A673 (cell line): Measurements from ENCODE around the gene NPPC. TPM values are rescaled to one million over a fixed set of nuclear protein-coding genes. Genes with fewer than 3 reads are reported as not detected.

Source experiments
- BruUV-seq: library from RNA; stranded (reverse); fragments of 400-500 nt; replicated peaks from 2 replicates; lab custom pipeline; 2021; lab: Mats Ljungman, UMichigan
- CTCF ChIA-PET: fragments of 300-600 bp; sonication (Branson Sonifier 250); formaldehyde crosslinking; loops from one replicate; lab custom pipeline; 2022; ENCODE audit warnings: antibody characterized with exemption; lab: Charles Lee
- POLR2A ChIA-PET: fragments of 300-600 bp; sonication (Branson Sonifier 250); formaldehyde crosslinking; loops from one replicate; lab custom pipeline; 2022; ENCODE audit warnings: antibody characterized with exemption; ENCODE audit not compliant: low non-redundant PET; lab: Charles Lee
- DNase-seq: peaks from one replicate; pipeline ENCODE4 v3.0.0-alpha.2; 2015; ENCODE audit warnings: low spot score
- H3K27ac ChIP-seq: fragments of 200-600 bp; sonication (generic); 2 replicates; pipeline ENCODE4 v1.5.1; 2016; ENCODE audit warnings: mixed run types, low read depth, mild to moderate bottlenecking, mixed read lengths, antibody characterized with exemption, low read length; ENCODE audit not compliant: poor library complexity, severe bottlenecking
- H3K27me3 ChIP-seq: fragments of 200-600 bp; sonication (generic); replicated peaks from 2 replicates; pipeline ENCODE4 v1.6.1; 2017; ENCODE audit warnings: mixed run types, low read depth, mild to moderate bottlenecking, mixed read lengths, antibody characterized with exemption, low read length; ENCODE audit not compliant: insufficient read depth, poor library complexity
- H3K36me3 ChIP-seq: fragments of 200-600 bp; sonication (generic); 2 replicates; pipeline ENCODE4 v1.6.1; 2016; ENCODE audit warnings: mixed run types, mild to moderate bottlenecking, mixed read lengths, antibody characterized with exemption, low read length; ENCODE audit not compliant: insufficient read depth, poor library complexity, severe bottlenecking
- H3K4me1 ChIP-seq: fragments of 200-600 bp; sonication (generic); 2 replicates; pipeline ENCODE4 v1.6.1; 2017; ENCODE audit warnings: mixed run types, mild to moderate bottlenecking, mixed read lengths, antibody characterized with exemption, low read length; ENCODE audit not compliant: insufficient read depth, poor library complexity, severe bottlenecking
- H3K4me3 ChIP-seq: fragments of 200-600 bp; sonication (generic); 2 replicates; pipeline ENCODE4 v1.5.1; 2016; ENCODE audit warnings: low read depth, mixed run types, mild to moderate bottlenecking, mixed read lengths, low read length; ENCODE audit not compliant: poor library complexity, severe bottlenecking
- H3K9me3 ChIP-seq: fragments of 200-600 bp; sonication (generic); 2 replicates; pipeline ENCODE4 v1.6.1; 2016; ENCODE audit warnings: mixed run types, low read depth, mild to moderate bottlenecking, mixed read lengths, antibody characterized with exemption, low read length; ENCODE audit not compliant: poor library complexity, severe bottlenecking
- EZH2 ChIP-seq: fragments of 200-600 bp; sonication (generic); IDR thresholded peaks from 2 replicates; pipeline ENCODE4 v1.6.1; 2017; ENCODE audit warnings: borderline replicate concordance, low read depth, mild to moderate bottlenecking, mixed read lengths, antibody characterized with exemption, low read length; ENCODE audit not compliant: poor library complexity, severe bottlenecking
- intact Hi-C: fragments of 100-400 bp; cut with micrococcal nuclease; formaldehyde crosslinking; loops from one replicate; pipeline ENCODE4 v1.10.0; 2022; ENCODE audit not compliant: unreplicated experiment
- total RNA-seq: library from RNA; stranded (reverse); gene quantifications from 2 replicates; pipeline ENCODE4 v1.2.3, GENCODE V29; 2021
- TF ChIP-seq, protein P1 (sequence below): fragments of 300-800, 200-600 bp; sonication (generic); conservative IDR thresholded peaks from 2 replicates; pipeline ENCODE4 v1.5.1; 2017; ENCODE audit warnings: low read depth, mild to moderate bottlenecking, antibody characterized with exemption, low read length, moderate library complexity, mixed read lengths

The NPPC gene
- total RNA-seq, 1 experiment from 2014 or later = not detected

DNA sequence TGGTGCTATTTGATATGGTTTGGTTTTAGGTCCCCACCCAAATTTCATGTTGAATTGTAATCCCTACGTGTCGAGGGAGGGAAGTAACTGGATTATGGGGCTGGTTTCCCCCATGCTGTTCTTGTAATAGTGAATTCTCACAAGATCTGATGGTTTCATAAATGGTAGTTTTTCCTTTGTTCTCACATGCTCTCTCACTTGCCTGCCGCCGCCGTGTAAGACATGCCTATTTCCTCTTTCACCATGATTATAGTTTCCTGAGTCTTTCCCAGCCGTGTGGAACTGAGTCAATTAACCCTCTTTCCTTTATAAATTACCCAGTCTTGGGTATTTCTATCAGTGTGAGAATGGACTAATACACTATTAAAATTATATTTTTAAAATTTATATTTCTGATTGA, 42.6 kb upstream of the NPPC start:
- peaks cover 11% of the 10 kb centered on the region for H3K9me3 ChIP-seq
- no peak overlapping the region for H3K4me3 ChIP-seq
- CTCF ChIA-PET = no interaction called here
- H3K4me1 ChIP-seq = no peaks in the 10 kb centered on the region
- TF ChIP-seq, protein P1, sequence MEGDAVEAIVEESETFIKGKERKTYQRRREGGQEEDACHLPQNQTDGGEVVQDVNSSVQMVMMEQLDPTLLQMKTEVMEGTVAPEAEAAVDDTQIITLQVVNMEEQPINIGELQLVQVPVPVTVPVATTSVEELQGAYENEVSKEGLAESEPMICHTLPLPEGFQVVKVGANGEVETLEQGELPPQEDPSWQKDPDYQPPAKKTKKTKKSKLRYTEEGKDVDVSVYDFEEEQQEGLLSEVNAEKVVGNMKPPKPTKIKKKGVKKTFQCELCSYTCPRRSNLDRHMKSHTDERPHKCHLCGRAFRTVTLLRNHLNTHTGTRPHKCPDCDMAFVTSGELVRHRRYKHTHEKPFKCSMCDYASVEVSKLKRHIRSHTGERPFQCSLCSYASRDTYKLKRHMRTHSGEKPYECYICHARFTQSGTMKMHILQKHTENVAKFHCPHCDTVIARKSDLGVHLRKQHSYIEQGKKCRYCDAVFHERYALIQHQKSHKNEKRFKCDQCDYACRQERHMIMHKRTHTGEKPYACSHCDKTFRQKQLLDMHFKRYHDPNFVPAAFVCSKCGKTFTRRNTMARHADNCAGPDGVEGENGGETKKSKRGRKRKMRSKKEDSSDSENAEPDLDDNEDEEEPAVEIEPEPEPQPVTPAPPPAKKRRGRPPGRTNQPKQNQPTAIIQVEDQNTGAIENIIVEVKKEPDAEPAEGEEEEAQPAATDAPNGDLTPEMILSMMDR = no peak
- no peak for TF ChIP-seq EZH2
- POLR2A ChIA-PET = no interaction called here
- H3K36me3 ChIP-seq = peaks cover 4% of the 10 kb centered on the region
- intact Hi-C loops = no loop called here
- H3K27ac ChIP-seq = no peak overlapping the region
- no peak for DNase-seq
- H3K27me3 ChIP-seq = no peaks in the 10 kb centered on the region
- BruUV-seq = no TSS peak

DNA sequence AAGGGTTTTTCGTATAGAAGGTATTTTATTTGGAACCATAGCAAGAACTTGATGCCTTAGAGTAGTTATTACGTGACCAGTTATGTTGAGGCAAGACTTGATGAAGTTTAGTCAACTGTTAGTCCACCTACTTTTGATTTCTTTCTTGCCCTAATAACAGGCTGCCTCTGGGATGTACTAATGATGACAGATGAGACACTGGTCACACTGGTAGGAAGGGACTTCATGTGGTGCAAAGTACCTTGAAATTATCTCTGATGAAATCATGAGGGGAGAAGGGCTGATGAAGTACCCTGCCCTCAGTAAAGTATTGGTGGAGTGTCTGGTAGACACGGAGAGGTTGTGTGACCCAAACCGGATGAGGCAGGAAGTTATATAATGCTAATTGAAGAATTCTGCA, 40.7 kb upstream of the NPPC start:
- POLR2A ChIA-PET = no interaction called here
- peaks cover 11% of the 10 kb centered on the region for H3K9me3 ChIP-seq
- no peaks in the 10 kb centered on the region for H3K4me1 ChIP-seq
- H3K36me3 ChIP-seq = peaks cover 4% of the 10 kb centered on the region
- DNase-seq = peak; percentile 14
- intact Hi-C loops = no loop called here
- H3K4me3 ChIP-seq = no peak overlapping the region
- H3K27me3 ChIP-seq = no peaks in the 10 kb centered on the region
- TF ChIP-seq EZH2 = no peak
- TF ChIP-seq, protein P1 = no peak
- CTCF ChIA-PET = no interaction called here
- BruUV-seq = no TSS peak
- H3K27ac ChIP-seq = no peak overlapping the region

DNA sequence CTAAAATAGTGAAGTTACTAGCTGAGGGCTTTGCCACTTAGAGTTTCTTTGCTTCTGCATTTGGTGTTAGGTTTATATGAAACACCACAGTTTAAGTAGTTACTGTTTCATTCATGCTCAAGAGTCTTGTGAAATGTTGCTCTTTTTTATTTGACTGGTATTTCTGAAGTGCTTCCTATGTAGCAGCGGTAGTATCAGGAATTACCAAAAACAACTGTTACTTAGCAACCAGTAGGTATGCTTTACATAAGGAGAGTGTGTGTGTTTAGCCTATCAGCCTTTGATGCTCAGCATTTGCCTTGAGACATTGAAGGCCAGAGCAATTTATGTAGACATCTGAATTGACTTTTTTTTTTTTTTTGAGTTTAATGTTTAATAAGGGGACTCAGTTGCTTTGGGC, 38.9 kb upstream of the NPPC start:
- ChIA-PET POLR2A (no interaction called here), CTCF (no interaction called here)
- peaks cover 11% of the 10 kb centered on the region for H3K9me3 ChIP-seq
- BruUV-seq = no TSS peak
- peaks cover 4% of the 10 kb centered on the region for H3K36me3 ChIP-seq
- no peak for TF ChIP-seq EZH2
- TF ChIP-seq, protein P1 = no peak
- no peak overlapping the region for H3K4me3 ChIP-seq
- intact Hi-C loops = no loop called here
- H3K4me1 ChIP-seq = no peaks in the 10 kb centered on the region
- no peaks in the 10 kb centered on the region for H3K27me3 ChIP-seq
- no peak for DNase-seq
- H3K27ac ChIP-seq = no peak overlapping the region
